Esophagus muscularis mucosa (tissue), 4 donors: ENCODE data around the gene GRID2IP. TPM values are rescaled to one million over a fixed set of nuclear protein-coding genes. Genes with fewer than 3 reads are reported as not detected.

ENCODE experiments used
- DNase-seq: peaks from one replicate; pipeline ENCODE4 v3.0.0-alpha.2; 2017; ENCODE audit errors: extremely low spot score
- H3K27ac ChIP-seq, 4 donors: fragments of 200-600 bp; sonication (generic); replicated peaks in 1 of 4; 1 replicate in 3 of 4; 2 replicates in 1 of 4; pipeline ENCODE4 v1.5.1; 2016 to 2019; ENCODE audit warnings: mild to moderate bottlenecking in 1 of 4
- H3K27me3 ChIP-seq, 4 donors: fragments of 200-600 bp; sonication (generic); one replicate each; pipeline versions ENCODE4 v1.5.1 to v1.6.0; 2016 to 2019
- H3K36me3 ChIP-seq, 4 donors: fragments of 200-600 bp; sonication (generic); one replicate each; pipeline ENCODE4 v1.5.1; 2016 to 2019
- H3K4me1 ChIP-seq, 4 donors: fragments of 200-600 bp; sonication (generic); one replicate each; pipeline ENCODE4 v1.5.1; 2016 to 2019
- H3K4me3 ChIP-seq, 4 donors: fragments of 200-600 bp; sonication (generic); 1 replicate in 2 of 4; 2 replicates in 2 of 4; pipeline ENCODE4 v1.5.1; 2016 to 2019; ENCODE audit warnings: mild to moderate bottlenecking in 4 of 4, moderate library complexity in 1 of 4
- H3K9me3 ChIP-seq, 4 donors: fragments of 200-600 bp; sonication (generic); 1 replicate in 3 of 4; 2 replicates in 1 of 4; pipeline ENCODE4 v1.5.1; 2016 to 2019
- EP300 ChIP-seq: sonication (generic); formaldehyde crosslinking; IDR thresholded peaks from one replicate; pipeline ENCODE4 v1.6.1; 2017; ENCODE audit warnings: antibody characterized with exemption
- POLR2A ChIP-seq: fragments of 450-650 bp; IDR thresholded peaks from one replicate; pipeline ENCODE4 v1.6.1; 2017; ENCODE audit warnings: antibody characterized with exemption, moderate library complexity, mild to moderate bottlenecking, low read depth
- POLR2AphosphoS5 ChIP-seq, 2 donors: sonication (generic); formaldehyde crosslinking; IDR thresholded peaks; one replicate each; pipeline ENCODE4 v1.6.1; 2017; ENCODE audit warnings: antibody characterized with exemption in 2 of 2
- WGBS: methylation state at CpG from one replicate; pipeline ENCODE4 v1.1.5; 2018; 5-methylcytosine and 5-hydroxymethylcytosine counted together
- intact Hi-C: fragments of 100-400 bp; cut with DNase I; formaldehyde crosslinking; loops from one replicate; pipeline ENCODE4 v1.15.1; 2023
- total RNA-seq, 4 donors: library from RNA; depleted of rRNA; stranded (reverse); fragments of >200 nt; gene quantifications; one replicate each; pipeline versions ENCODE4 v1.1.0 to v1.2.1, GENCODE V29; 2016
- TF ChIP-seq, protein P1 (sequence below), 3 experiments: fragments of 200-600 bp in 2 of 3; fragments of 450-650 bp in 1 of 3; sonication (generic) in 2 of 3; IDR thresholded peaks; one replicate each; pipeline ENCODE4 v1.5.1; 2017 to 2019; ENCODE audit warnings: antibody characterized with exemption in 3 of 3, mild to moderate bottlenecking in 2 of 3, moderate library complexity in 1 of 3

The GRID2IP gene
- total RNA-seq, 4 donors from 2014 or later: not detected

DNA sequence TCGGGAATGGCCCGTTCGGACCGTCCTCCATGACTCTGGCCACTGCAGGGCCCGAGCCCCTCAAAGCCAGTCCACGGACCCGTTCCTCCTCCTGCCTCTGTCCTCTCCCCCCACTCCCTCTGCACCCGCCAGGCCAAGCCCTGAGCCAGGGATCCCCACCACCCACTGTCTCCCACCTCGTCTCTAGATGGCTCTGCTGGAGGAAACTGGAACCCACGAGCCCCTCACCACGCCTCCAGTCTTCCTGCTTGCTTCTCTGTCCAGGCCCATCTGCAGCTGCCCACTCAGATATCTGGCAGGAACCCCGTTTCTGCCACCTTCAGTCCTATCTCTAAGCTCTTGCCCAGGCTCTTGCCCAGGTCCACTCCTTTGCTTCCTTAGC is 24.3 kb downstream of the GRID2IP start:
- Histone ChIP-seq H3K27me3 (peaks cover 0 to 85% (median 26%) of the 10 kb centered on the region in 4 donors), H3K4me3 (peak overlapping the region; percentile 41 to 59 (median 46)), H3K9me3 (no peaks in the 10 kb centered on the region), H3K4me1 (peaks cover 6 to 23% (median 17%) of the 10 kb centered on the region in 4 donors), H3K27ac (no peak overlapping the region), H3K36me3 (no peaks in the 10 kb centered on the region)
- intact Hi-C loops: no loop called here
- no peak for DNase-seq
- no peak for TF ChIP-seq POLR2AphosphoS5 (IDR thresholded peaks at IDR 0.05)
- no peak for TF ChIP-seq POLR2A
- TF ChIP-seq EP300: no peak
- TF ChIP-seq, protein P1, sequence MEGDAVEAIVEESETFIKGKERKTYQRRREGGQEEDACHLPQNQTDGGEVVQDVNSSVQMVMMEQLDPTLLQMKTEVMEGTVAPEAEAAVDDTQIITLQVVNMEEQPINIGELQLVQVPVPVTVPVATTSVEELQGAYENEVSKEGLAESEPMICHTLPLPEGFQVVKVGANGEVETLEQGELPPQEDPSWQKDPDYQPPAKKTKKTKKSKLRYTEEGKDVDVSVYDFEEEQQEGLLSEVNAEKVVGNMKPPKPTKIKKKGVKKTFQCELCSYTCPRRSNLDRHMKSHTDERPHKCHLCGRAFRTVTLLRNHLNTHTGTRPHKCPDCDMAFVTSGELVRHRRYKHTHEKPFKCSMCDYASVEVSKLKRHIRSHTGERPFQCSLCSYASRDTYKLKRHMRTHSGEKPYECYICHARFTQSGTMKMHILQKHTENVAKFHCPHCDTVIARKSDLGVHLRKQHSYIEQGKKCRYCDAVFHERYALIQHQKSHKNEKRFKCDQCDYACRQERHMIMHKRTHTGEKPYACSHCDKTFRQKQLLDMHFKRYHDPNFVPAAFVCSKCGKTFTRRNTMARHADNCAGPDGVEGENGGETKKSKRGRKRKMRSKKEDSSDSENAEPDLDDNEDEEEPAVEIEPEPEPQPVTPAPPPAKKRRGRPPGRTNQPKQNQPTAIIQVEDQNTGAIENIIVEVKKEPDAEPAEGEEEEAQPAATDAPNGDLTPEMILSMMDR (IDR thresholded peaks at IDR 0.05): no peak
- WGBS: 37% methylated on average over 9 of the region's 12 CpGs

DNA sequence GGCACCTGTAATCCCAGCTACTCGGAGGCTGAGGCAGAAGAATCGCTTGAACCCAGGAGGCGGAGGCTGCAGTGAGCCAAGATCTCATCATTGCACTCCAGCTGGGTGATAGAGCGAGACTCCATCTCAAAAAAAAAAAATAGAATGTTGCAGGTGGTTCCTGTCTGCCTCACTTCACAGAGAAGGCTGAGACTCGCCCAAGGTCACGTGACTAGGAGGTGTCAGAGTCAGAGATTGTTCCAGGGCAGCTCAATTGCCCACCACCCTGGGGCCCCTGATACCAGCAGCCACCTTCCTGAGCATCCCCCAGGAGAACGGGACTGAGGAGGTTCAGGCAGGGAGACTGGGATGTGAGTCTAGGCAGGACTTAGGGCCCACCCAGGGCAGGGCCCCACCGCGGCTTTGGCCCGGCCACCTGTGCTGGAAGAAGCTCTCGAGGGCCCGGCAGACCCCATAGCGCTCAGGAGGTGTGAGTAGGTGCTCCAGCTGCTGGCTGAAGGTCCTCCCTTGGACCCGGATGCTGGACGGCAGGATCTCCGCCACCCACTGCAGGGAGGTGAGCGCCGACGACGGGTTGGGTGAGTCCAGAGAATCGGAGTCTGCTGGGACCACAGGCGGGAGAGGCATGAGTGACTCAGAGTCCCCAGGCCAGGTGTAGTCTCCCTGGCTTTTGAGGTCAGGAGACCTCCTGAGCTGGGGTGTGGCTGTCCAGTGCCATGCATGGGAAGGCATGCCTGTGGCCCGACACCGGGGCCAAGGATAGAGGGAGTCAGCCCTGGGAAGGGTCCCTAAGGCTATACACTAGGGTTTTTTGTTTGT is 30.9 kb downstream of the GRID2IP start:
- no peaks in the 10 kb centered on the region for H3K36me3 ChIP-seq
- H3K27me3 ChIP-seq: peaks cover 0 to 35% (median under 1%) of the 10 kb centered on the region in 4 donors
- peaks cover 3 to 9% (median 6%) of the 10 kb centered on the region in 4 donors for H3K4me1 ChIP-seq
- H3K4me3 ChIP-seq: no peak overlapping the region
- 76% methylated on average over 10 of the region's 24 CpGs for WGBS
- no peak for TF ChIP-seq EP300
- no peak for DNase-seq
- intact Hi-C loops: no loop called here
- H3K9me3 ChIP-seq: no peaks in the 10 kb centered on the region
- no peak overlapping the region for H3K27ac ChIP-seq

DNA sequence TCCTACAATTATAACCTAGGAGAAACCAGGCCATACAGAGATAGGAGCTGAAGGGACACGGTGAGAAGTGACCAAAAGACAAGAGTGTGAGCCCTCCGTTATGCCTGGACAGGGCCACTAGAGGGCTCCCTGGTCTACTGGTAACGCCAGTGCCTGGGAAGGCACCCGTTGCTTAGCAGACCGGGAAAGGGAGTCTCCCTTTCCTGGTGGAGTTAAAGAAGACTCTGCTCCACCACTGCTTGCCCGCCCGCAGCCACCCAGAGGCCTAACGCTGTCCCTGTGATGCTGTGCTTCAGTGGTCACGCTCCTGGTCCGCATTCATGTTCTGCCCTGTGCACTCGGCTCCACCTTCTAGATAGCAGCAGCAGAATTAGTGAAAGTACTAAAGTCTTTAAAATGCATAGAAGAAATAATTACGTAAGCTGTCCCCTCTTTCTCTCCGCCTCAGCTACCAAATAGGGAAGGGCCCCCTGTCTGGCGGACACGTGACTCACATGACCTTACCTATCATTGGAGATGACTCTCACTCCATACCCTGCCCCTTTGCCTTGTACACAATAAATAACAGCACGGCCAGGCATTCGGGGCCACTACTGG is 34.8 kb downstream of the GRID2IP start:
- Histone ChIP-seq H3K36me3 (no peaks in the 10 kb centered on the region), H3K27ac (peak overlapping the region in 2 of 4 donors; percentile 26 to 52), H3K4me3 (peak overlapping the region; percentile 28 to 45 (median 32)), H3K27me3 (peaks cover 0 to 12% (median 0%) of the 10 kb centered on the region in 4 donors), H3K4me1 (peaks cover 3 to 9% (median 6%) of the 10 kb centered on the region in 4 donors), H3K9me3 (no peaks in the 10 kb centered on the region)
- peak; percentile 93 for DNase-seq
- WGBS: 21% methylated on average over 16 of the region's 17 CpGs
- TF ChIP-seq POLR2A (no peak), EP300 (no peak), POLR2AphosphoS5 (IDR thresholded peaks at IDR 0.05) (peak in 1 of 2 donors; percentile 56)
- TF ChIP-seq, protein P1 (IDR thresholded peaks at IDR 0.05): peak; percentile 80 to 89 (median 82)
- intact Hi-C loops: loop anchor here (10.0 kb wide), 1 partner anchor 58 kb away; the partner anchor contains the start of gene ZDHHC4

DNA sequence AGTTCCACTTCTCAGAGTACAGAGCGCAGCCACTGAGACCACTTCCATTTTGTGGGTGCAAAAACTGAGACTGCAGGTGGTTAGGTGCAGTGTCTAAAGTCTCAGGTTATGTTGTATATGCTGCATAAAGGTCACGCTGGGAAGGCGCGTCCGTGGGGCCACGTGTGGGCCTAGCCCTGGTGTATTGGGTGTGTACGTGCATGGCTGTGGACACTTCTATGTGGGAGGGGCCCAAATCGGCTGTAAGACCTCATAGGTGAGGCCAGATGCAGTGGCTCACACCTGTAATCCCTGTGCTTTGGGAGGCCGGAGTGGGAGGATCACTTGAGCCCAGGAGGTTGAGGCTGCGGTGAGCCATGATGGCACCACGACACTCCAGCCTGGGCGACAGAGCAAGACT is 37.7 kb downstream of the GRID2IP start:
- Histone ChIP-seq H3K4me3 (no peak overlapping the region), H3K27me3 (no peaks in the 10 kb centered on the region), H3K27ac (no peak overlapping the region), H3K4me1 (peaks cover 3 to 9% (median 6%) of the 10 kb centered on the region in 4 donors), H3K36me3 (no peaks in the 10 kb centered on the region), H3K9me3 (no peaks in the 10 kb centered on the region)
- DNase-seq: no peak
- intact Hi-C loops: loop anchor here (10.0 kb wide), 1 partner anchor 61 kb away; the partner anchor contains the start of gene ZDHHC4
- no peak for TF ChIP-seq EP300
- TF ChIP-seq POLR2AphosphoS5 (IDR thresholded peaks at IDR 0.05): no peak
- TF ChIP-seq, protein P1 (IDR thresholded peaks at IDR 0.05): no peak
- no peak for TF ChIP-seq POLR2A
- 92% methylated on average over 12 of the region's 12 CpGs for WGBS

DNA sequence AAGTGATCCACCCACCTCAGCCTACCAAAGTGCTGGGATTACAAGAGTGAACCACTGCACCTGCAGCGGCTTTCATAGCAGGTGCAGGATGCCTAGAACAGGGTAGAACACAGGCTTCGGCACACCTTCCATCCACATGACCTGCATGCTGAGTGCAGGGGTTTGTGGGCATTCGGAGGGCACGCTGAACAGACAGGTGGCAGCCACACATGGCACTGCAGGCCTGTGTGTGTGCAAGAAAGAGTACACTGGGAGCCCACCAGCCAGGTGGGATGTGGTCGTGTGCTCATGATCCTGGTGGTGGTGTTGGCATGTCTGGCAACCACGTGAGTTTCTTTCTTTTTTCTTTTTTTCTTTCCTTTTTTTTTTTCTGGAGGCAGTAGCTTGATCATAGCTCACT is 38.4 kb downstream of the GRID2IP start:
- intact Hi-C loops: loop anchor here (10.0 kb wide), 1 partner anchor 62 kb away; the partner anchor contains the start of gene ZDHHC4

More for the DNA sequence above, 38.4 kb downstream of the GRID2IP start:
- DNase-seq: no peak
- no peaks in the 10 kb centered on the region for H3K36me3 ChIP-seq
- WGBS: 81% methylated on average over 6 of the region's 6 CpGs
- H3K4me1 ChIP-seq: peaks cover 3 to 9% (median 6%) of the 10 kb centered on the region in 4 donors
- H3K9me3 ChIP-seq: no peaks in the 10 kb centered on the region
- H3K27me3 ChIP-seq: no peaks in the 10 kb centered on the region
- TF ChIP-seq, protein P1 (IDR thresholded peaks at IDR 0.05): no peak
- TF ChIP-seq POLR2AphosphoS5 (IDR thresholded peaks at IDR 0.05): no peak
- no peak for TF ChIP-seq POLR2A
- no peak for TF ChIP-seq EP300
- no peak overlapping the region for H3K27ac ChIP-seq
- H3K4me3 ChIP-seq: no peak overlapping the region
